NCI-H345 (cell line): ENCODE results near the gene TMEM116.
"Not testable (repeated sequence)": the region's sequence is repeated elsewhere in the genome, so short reads cannot be mapped to it uniquely, and the experiment has no call there.

Source experiments
- DNase-seq: peaks from one replicate; lab custom pipeline; 2025; lab: John Stamatoyannopoulos, UW

The TMEM116 gene

DNA sequence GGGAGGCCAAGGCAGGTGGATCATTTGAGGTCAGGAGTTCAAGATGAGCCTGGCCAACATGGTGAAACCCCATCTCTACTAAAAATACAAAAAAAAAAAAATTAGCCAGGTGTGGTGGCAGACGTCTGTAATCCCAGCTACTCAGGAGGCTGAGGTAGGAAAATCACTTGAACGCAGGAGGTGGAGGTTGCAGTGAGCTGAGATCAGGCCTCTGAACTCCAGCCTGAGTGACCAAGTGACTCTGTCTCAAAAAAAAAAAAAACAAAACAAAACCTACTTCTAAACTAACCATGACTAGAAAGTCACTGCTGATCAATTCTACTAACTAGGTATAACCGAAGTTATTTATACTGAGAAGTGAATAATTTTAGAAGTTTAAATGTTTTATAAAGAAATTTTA lies 3.4 kb downstream of the TMEM116 start:
- not testable (repeated sequence) for DNase-seq

DNA sequence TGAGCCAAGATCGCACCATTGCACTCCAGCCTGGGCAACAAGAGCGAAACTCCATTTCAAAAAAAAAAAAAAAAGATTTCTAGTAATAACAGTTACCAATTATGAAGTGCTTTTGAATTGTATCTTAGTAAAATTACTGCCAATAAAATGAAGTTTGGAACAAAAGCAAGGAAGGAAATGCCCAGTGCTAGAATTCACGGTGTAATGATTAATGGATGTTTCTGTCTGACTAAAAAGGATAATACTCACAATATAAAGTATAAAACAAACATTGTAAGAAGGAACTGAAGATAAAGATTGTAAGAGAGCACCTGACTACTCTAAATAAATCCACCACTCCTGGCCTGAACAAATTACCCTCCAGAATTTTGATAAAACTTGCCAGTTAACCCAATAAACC lies 4.0 kb downstream of the TMEM116 start:
- DNase-seq, result no peak

DNA sequence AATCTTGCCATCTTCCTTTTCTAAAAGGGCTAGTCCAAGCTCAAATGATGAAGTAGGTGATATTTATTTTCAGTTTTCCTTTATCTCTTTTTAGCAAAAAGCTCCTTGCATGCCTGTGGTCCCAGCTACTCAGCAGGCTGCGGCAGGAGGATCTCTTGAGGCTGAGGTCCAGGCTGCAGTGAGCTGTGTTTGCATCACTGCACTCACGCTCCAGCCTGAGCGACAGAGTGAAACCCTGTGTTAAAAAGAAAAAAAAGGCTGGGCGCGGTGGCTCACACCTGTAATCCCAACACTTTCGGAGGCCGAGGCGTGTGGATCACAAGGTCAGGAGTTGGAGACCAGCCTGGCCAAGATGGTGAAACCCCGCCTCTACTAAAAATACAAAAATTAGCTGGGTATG lies 5.0 kb downstream of the TMEM116 start:
- no peak for DNase-seq

GRCh38 chr12:112005419-112006395 lies 7.3 kb downstream of the TMEM116 start:
- no peak for DNase-seq

DNA sequence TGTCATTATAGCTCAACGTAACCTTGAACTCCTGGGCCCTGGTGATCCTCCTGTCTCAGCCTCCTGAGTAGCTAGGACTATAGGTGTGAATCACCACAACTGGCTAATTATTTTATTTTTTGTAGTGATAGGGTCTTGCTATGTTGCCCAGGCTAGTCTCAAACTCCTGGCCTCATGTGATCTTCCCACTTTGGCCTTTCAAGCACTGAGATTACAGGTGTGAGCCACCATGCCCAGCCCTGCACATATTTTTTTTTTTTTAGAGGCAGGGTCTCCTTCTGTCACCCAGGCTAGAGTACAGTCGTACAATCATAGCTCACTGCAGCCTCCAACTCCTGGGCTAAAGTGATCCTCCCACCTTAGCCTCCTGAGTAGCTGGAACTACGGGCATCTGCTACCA lies 8.9 kb downstream of the TMEM116 start:
- DNase-seq, result no peak

- DNase-seq, result no peak
These were observed 11.4 kb downstream of the TMEM116 start for GRCh38 chr12:112001576-112001975.

GRCh38 chr12:112000820-112001219 lies 12.1 kb downstream of the TMEM116 start:
- DNase-seq, result no peak

DNA sequence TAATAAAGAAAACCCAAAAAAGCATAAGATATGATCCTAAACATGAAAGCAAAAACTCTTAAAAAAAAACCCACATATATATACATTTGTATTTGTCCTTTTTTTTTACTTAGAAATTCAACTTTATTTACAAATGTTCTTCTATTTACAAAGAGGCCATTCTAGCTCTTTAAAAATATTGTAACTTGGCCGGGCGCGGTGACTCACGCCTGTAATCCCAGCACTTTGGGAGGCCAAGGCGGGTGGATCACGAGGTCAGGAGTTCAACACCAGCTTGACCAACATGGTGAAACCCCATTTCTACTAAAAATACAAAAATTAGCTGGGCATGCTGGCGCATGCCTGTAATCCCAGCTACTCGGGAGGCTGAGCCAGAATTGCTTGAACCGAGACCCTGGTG lies 13.8 kb downstream of the TMEM116 start:
- DNase-seq, result not testable (repeated sequence)

GRCh38 chr12:111998015-111998414 lies 14.9 kb downstream of the TMEM116 start:
- DNase-seq, result no peak

- DNase-seq, result no peak
These were observed 15.7 kb downstream of the TMEM116 start for GRCh38 chr12:111997300-111997699.

GRCh38 chr12:111995782-111996480 lies 17.0 kb downstream of the TMEM116 start:
- no peak for DNase-seq

DNA sequence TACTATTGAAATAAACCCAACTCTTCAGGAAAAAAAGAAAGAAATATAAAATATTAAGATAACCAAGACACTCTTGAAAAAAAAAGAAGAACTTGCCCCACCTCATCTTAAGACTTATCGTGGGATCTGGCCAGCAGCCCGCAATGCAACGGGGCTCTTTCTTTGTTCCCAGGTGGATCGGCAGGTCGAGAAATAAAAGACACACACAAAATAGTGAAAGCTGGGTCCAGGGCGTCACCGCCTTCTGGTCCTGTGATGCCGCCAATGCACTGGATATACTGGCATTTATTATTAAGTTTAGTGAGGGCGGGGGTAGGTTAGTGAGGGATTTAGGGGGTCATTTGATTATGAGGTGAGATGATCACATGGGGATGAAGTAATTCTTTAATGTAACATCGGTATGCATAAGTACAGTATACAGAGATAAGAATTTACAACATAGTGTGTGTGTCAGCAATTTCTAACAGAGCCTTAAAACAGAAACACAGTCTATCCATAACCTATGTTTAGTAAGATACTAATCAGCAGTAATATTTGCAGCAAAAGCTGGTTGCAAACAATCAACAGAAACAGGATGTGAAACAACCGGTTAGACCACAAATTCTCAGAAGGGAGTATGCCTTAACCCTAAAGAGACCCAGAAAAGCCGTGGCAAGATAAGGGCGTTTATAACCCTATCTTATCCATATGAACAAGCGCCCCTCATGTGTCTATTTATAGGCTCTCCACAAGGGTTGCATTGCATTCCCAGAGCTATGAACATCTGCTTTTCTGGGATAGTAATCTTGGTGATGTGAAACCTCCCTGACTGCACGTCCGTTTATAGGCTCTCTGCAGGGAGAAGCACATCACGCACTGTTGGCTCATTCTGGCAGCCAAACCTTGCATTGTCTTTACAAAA lies 18.5 kb downstream of the TMEM116 start:
- not testable (repeated sequence) for DNase-seq

GRCh38 chr12:111993292-111994150 lies 19.4 kb downstream of the TMEM116 start:
- DNase-seq, result no peak

DNA sequence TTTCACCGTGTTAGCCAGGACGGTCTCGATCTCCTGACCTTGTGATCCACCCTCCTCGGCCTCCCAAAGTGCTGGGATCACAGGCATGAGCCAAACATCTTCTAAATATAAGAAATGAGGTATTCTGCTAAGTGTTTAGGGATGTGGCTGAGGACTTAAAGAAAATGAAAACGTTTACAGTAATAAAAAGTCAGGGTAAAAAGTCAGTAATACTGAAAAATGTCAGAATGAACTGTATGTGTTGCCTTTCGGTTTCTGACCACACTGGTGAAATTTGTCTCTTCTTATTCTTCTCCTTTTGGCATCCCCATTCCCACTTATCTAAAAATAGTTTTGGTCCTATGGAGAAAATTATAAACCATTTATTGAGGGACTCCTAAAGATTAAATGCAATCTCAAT lies 20.5 kb downstream of the TMEM116 start:
- DNase-seq, result no peak

DNA sequence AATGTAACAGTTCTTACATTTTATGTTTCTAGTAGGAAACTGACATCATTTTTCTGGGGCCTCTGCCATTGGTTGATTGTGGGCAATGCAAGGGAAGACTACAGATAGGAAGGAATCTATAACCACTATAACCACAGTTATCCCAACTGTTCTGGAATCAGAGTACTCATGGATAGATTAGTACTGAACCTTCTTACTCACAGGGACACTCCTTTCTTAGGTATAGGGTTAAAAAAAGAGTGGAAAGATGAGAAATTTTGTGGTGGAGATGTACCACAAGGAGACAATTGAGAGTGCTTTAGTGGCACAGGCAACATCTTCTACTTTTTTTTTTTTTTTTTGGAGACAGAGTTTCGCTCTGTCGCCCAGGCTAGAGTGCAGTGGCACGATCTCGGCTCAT lies 21.0 kb downstream of the TMEM116 start:
- no peak for DNase-seq

- DNase-seq, result no peak
These were observed 21.4 kb downstream of the TMEM116 start for GRCh38 chr12:111991535-111991934.

- DNase-seq, result no peak
These were observed 28.1 kb downstream of the TMEM116 start for GRCh38 chr12:111984820-111985219.

DNA sequence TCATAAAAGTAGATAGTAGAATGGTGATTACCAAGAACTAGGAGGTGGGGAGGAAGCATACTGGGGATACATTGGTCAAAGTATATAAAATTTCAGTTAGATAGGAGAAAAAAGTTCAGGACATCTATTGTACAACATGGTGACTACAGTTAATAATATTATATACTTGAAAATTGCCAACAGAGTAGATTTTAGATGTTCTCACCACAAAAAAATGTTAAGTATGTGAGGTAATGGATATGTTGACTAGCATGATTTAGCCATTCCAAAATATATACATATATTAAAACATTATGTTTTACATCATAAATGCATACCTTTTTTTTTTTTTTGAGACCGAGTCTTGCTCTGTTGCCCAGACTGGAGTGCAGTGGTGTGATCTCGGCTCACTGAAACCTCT lies 31.0 kb downstream of the TMEM116 start:
- DNase-seq, result no peak

DNA sequence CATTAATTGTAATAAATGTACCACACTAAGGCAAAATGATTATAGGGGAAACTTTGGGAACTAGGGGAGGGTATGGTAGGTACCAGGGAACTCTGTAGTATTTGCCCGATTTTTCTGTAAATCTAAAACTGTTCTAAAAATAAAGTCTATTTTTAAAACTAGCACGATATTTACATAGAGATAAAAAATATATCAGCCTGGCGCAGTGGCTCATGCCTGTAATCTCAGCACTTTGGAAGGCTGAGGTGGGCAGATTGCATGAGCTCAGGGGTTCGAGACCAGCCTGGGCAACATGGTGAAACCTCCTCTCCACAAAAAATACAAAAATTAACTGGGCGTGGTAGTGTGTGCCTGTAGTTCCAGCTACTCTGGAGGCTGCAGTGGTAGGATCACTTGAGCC lies 32.4 kb downstream of the TMEM116 start:
- DNase-seq, result no peak

- no peak for DNase-seq
These were observed 34.4 kb downstream of the TMEM116 start for GRCh38 chr12:111978545-111978944.

GRCh38 chr12:111976860-111977259 lies 36.1 kb downstream of the TMEM116 start:
- DNase-seq, result no peak
